Measurements from ENCODE around the gene SOX9.

Gene SOX9

DNA sequence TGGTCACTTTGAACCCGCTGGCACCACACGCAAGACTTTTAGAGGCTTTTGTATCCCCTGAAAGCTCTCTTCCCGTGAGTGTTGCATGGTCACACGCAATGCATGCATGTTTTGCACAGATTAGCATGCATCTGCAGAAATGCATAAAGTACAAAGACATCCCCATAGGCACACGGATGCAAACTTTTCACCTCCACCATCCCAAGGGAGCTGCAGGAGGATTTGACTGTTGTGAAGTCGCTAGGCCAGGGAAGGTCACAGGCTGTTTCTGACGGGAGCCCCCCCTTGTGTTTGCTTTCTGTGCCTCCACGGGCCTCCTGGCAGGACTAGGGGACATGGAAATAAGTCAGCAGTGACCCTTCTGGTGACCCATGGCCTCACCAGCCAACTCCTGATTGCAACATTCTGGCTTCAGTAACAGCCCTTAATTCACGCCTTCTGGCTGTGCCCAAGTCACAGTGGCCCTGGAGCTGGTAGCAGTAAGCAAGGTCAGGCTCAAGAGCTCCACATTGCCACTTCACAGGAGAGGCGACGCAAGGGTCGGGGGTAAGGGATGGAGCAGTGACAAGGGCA, 45.1 kb downstream of the SOX9 start:
- Histone ChIP-seq H3K36me3 (ENCODE audit: control insufficient read depth in 1 of 2, insufficient read depth in 2 of 2, low read length in 2 of 2) (no peaks in the 10 kb centered on the region), H3K4me1 (ENCODE audit: control insufficient read depth in 1 of 2, insufficient read depth in 2 of 2, low read length in 2 of 2) (no peaks in the 10 kb centered on the region), H3K27ac (ENCODE audit: low read length) (no peak overlapping the region), H3K27me3 (ENCODE audit: low read depth, low read length) (no peaks in the 10 kb centered on the region), H3K9me3 (ENCODE audit: control insufficient read depth in 1 of 2, low read length in 2 of 2) (no peaks in the 10 kb centered on the region), H3K4me3 (ENCODE audit: low read depth in 1 of 2, low read length in 2 of 2) (no peak overlapping the region)

DNA sequence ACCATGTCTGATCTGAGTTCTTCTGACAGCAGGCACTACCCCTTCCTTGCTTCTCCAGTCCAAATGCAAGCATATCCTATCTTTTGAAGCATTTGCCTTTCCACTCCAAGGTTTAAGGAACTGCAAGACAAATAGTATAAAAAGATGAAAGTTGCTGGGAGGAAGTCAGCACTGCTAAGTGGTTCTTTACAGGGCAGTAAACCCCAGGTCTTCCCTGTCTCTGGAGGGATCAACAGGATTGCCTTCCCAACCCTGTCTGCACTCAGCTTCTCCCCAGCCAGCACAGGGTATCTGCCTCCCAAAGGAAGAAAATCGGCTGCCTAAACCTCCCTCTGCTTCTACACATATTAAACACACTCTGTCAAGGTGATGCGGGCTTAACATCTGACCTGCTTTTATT, 46.8 kb downstream of the SOX9 start:
- H3K36me3 ChIP-seq (ENCODE audit: control insufficient read depth in 1 of 2, insufficient read depth in 2 of 2, low read length in 2 of 2), result no peaks in the 10 kb centered on the region
- H3K27ac ChIP-seq (ENCODE audit: low read length), result no peak overlapping the region
- no peaks in the 10 kb centered on the region for H3K9me3 ChIP-seq (ENCODE audit: control insufficient read depth in 1 of 2, low read length in 2 of 2)
- no peaks in the 10 kb centered on the region for H3K4me1 ChIP-seq (ENCODE audit: control insufficient read depth in 1 of 2, insufficient read depth in 2 of 2, low read length in 2 of 2)
- H3K27me3 ChIP-seq (ENCODE audit: low read depth, low read length), result no peaks in the 10 kb centered on the region
- no peak overlapping the region for H3K4me3 ChIP-seq (ENCODE audit: low read depth in 1 of 2, low read length in 2 of 2)

DNA sequence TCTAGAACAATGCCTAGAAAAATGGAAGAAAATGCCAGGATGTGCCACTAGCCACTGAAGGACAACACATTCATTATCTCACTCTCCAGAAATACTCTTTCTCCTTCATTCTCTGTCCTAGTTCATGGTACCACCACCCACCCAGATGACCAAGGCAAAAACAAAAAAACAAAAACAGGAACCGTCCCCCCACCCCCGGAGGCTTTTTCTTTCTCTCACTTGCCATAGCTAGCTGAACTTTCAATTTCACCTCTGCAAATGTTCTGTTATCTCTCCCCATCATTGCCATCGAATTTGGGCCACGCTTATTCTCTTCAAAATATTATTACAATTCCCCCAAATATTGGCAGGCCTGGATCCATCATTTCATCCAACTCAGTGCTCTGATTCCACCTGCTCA, 49.0 kb downstream of the SOX9 start:
- no peaks in the 10 kb centered on the region for H3K4me1 ChIP-seq (ENCODE audit: control insufficient read depth in 1 of 2, insufficient read depth in 2 of 2, low read length in 2 of 2)
- H3K9me3 ChIP-seq (ENCODE audit: control insufficient read depth in 1 of 2, low read length in 2 of 2), result no peaks in the 10 kb centered on the region
- no peak overlapping the region for H3K4me3 ChIP-seq (ENCODE audit: low read depth in 1 of 2, low read length in 2 of 2)
- H3K27ac ChIP-seq (ENCODE audit: low read length), result no peak overlapping the region
- no peaks in the 10 kb centered on the region for H3K27me3 ChIP-seq (ENCODE audit: low read depth, low read length)
- H3K36me3 ChIP-seq (ENCODE audit: control insufficient read depth in 1 of 2, insufficient read depth in 2 of 2, low read length in 2 of 2), result no peaks in the 10 kb centered on the region

DNA sequence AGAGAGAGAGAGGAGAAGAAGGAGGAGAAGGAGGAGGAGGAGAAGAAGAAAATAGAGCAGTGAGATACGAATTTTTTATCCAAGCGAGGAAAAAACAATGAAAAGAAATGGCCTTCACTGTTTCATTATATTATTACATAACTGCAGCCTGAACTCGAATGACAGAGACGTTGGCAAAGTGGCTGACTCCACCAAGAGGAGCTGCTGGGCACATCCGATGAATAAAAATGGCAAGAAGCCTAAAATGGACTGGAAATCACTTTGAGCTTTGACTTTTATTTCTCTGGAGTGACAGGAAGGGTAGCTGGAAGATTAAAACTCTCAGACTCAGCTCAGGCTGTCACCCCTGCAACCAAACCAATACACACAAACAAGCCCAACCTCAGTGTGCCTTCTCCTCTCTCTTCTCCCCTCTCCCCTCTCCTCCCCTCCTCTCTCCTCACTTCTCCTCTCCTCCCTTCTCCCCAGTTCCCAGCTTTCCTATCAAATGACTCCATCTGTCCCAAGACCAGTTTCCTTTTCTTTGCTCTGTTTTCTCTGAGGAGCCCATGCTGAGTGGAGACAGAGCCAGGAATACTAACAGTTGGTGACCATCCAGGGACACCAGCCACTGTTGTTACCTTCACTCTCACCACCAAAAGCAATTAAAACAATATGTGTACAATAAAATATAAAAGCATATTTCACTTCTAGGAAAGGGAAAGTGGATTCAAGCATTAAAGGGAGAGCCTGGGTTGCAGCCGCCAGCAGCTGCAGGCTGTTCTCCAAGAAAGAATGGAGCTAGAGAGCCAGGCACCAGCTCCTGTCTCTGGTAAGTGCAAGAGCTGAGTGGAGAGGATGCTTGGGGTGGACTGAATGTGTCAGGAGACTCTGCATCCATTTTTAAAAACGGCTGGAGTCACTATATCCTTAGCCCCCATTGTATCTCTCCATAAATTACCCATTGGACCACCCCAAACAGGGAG, 51.2 kb downstream of the SOX9 start:
- Histone ChIP-seq H3K27me3 (ENCODE audit: low read depth, low read length) (no peaks in the 10 kb centered on the region), H3K9me3 (ENCODE audit: control insufficient read depth in 1 of 2, low read length in 2 of 2) (no peaks in the 10 kb centered on the region), H3K36me3 (ENCODE audit: control insufficient read depth in 1 of 2, insufficient read depth in 2 of 2, low read length in 2 of 2) (no peaks in the 10 kb centered on the region), H3K27ac (ENCODE audit: low read length) (no peak overlapping the region), H3K4me1 (ENCODE audit: control insufficient read depth in 1 of 2, insufficient read depth in 2 of 2, low read length in 2 of 2) (no peaks in the 10 kb centered on the region), H3K4me3 (ENCODE audit: low read depth in 1 of 2, low read length in 2 of 2) (no peak overlapping the region)

DNA sequence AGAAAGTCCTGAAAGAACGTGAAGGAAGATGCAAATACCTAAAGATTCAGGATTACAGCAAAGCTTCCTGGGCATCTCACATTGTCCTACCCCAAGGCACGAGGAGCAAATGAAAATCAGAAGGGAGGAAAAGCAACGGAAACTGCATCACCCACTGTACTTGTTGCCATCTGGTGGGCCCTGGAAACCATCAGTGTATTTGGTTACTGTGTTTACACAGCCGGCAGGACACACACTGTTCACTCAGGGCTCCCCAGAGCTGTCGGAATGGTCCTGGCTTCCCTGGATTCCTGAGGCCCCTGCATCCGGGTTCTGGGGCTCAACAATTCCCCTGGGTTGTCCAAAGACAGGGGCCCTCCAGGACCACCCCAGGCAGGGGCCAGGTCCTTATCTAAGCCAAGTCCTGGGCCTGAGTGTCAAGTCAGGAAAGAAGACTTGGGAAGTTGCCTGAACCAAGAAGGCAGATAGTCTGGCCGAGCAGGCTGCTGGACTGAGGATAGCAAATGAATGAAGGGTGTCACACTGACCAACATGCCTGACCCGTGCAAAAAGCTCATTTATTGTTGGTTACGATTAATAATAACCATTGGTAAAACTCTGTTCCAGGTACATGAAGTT, 52.8 kb downstream of the SOX9 start:
- H3K4me3 ChIP-seq (ENCODE audit: low read depth in 1 of 2, low read length in 2 of 2), result no peak overlapping the region
- H3K27me3 ChIP-seq (ENCODE audit: low read depth, low read length), result no peaks in the 10 kb centered on the region
- no peaks in the 10 kb centered on the region for H3K9me3 ChIP-seq (ENCODE audit: control insufficient read depth in 1 of 2, low read length in 2 of 2)
- H3K36me3 ChIP-seq (ENCODE audit: control insufficient read depth in 1 of 2, insufficient read depth in 2 of 2, low read length in 2 of 2), result no peaks in the 10 kb centered on the region
- H3K4me1 ChIP-seq (ENCODE audit: control insufficient read depth in 1 of 2, insufficient read depth in 2 of 2, low read length in 2 of 2), result no peaks in the 10 kb centered on the region
- no peak overlapping the region for H3K27ac ChIP-seq (ENCODE audit: low read length)

DNA sequence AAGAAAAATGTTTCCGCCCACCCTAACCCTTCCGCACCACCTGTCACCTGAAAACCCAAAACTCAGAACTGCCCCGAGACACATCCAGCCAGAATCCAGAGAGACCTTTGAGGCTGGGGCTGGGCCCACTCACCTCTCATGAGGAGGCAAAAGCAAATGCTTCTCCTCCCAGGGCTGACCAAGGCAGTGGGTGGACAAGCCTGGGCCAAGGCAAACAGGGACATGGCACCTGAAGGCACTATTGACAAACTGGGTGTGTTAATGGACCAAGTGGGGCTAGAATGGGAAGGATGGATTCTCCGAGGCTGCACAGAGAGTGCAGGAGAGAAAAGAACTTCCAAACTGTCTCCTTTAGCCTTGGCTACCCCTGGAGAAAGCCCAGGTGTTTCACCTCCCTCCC, 54.4 kb downstream of the SOX9 start:
- no peaks in the 10 kb centered on the region for H3K4me1 ChIP-seq (ENCODE audit: control insufficient read depth in 1 of 2, insufficient read depth in 2 of 2, low read length in 2 of 2)
- H3K27me3 ChIP-seq (ENCODE audit: low read depth, low read length), result no peaks in the 10 kb centered on the region
- H3K4me3 ChIP-seq (ENCODE audit: low read depth in 1 of 2, low read length in 2 of 2), result no peak overlapping the region
- no peak overlapping the region for H3K27ac ChIP-seq (ENCODE audit: low read length)
- no peaks in the 10 kb centered on the region for H3K36me3 ChIP-seq (ENCODE audit: control insufficient read depth in 1 of 2, insufficient read depth in 2 of 2, low read length in 2 of 2)
- H3K9me3 ChIP-seq (ENCODE audit: control insufficient read depth in 1 of 2, low read length in 2 of 2), result no peaks in the 10 kb centered on the region

Measured in muscle layer of duodenum (tissue), 2 donors.